ENCODE data around the gene LRSAM1. TPM values are rescaled to one million over a fixed set of nuclear protein-coding genes. Genes with fewer than 3 reads are reported as not detected.

Gene LRSAM1
- total RNA-seq: 10.3 and 14.8 TPM in 2 replicates

GRCh38 chr9:127450830-127451607 lies at the start of gene LRSAM1, which contains the start of gene RPL12:
LRSAM1 (plus strand) TSS chr9:127451510; CDS start chr9:127454528, 3,018 bp downstream.
RPL12 (minus strand) TSS chr9:127451406; CDS start chr9:127451317, 89 bp downstream.

GRCh38 chr9:127423934-127424675 lies 27.2 kb upstream of the LRSAM1 start, which contains the start of gene ZNF79:
ZNF79 (plus strand) TSS chr9:127424382; CDS start chr9:127424788, 406 bp downstream.

Other genes with a start within 250 kb of the LRSAM1 start
- gene GARNL3, start 186.7 kb upstream of the LRSAM1 start, total RNA-seq: 3.4 and 7.6 TPM in 2 replicates
- 12.3 and 14.7 TPM in 2 replicates for gene SLC2A8, start 54.3 kb upstream of the LRSAM1 start, total RNA-seq
- 10.3 and 13.0 TPM in 2 replicates for gene ZNF79, start 27.1 kb upstream of the LRSAM1 start, total RNA-seq
- gene RPL12, start 104 bp upstream of the LRSAM1 start, total RNA-seq: 1,510 and 2,865 TPM in 2 replicates
- gene STXBP1, start 160.8 kb downstream of the LRSAM1 start, total RNA-seq: 10.9 and 18.9 TPM in 2 replicates